NT2/D1 (cell line): ENCODE data around the gene CYP2A6.

Experiments used
- SUZ12 ChIP-seq: IDR thresholded peaks from 2 replicates; pipeline ENCODE4 v1.6.1; 2011; ENCODE audit not compliant: insufficient read length, insufficient read depth; ENCODE audit errors: extremely low read depth
- YY1 ChIP-seq: IDR thresholded peaks from 2 replicates; pipeline ENCODE4 v1.6.1; 2011; ENCODE audit not compliant: insufficient read length, insufficient read depth
- ZNF274 ChIP-seq: IDR thresholded peaks from 2 replicates; pipeline ENCODE4 v1.6.1; 2011; ENCODE audit warnings: mild to moderate bottlenecking, low read depth, low read length

DNA sequence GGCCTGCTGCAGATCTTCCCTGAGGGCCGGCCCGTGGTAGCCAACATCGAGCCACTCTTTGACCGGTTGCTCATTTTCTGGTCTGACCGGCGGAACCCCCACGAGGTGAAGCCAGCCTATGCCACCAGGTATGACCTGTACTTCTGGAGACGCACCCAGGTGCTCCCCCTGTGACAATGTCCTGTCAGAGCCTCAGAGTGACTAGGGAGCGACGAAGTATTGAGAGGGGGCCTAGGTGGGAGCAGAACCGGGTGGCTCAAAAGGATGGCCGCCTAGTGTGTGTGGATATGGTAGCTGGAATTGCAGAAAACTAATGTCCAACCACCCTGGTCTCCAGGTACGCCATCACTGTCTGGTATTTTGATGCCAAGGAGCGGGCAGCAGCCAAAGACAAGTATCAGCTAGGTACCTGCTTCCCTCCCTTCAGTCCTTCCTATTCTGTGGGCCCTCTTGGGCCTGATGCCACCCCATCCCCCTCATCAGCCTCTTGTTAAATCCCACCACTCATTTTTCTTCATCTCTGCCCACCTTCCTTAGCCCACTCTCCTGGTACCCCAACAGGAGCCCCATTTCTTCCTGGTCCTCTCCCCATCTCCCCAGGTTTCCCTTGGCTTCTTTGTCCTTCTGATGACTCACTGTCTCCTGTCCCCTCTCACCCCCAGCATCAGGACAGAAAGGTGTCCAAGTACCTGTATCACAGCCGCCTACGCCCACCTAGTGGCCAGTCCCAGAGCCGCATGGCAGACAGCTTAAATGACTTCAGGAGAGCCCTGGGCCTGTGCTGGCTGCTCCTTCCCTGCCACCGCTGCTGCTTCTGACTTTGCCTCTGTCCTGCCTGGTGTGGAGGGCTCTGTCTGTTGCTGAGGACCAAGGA is 42.9 kb downstream of the CYP2A6 start:
- TF ChIP-seq ZNF274, result no peak
- no peak for TF ChIP-seq SUZ12
- no peak for TF ChIP-seq YY1
